Brain microvascular endothelial cell (primary cell): ENCODE data around the gene GJB1.

Experiments used
- DNase-seq: peaks from one replicate; pipeline ENCODE4 v3.0.0-alpha.2; 2020
- H3K27ac ChIP-seq: fragments of 250-450 bp; sonication (Bioruptor Pico); 2 replicates; pipeline ENCODE4 v1.5.1; 2020; ENCODE audit warnings: mild to moderate bottlenecking, moderate library complexity
- H3K27me3 ChIP-seq: fragments of 250-450 bp; sonication (Bioruptor Pico); replicated peaks from 2 replicates; pipeline ENCODE4 v1.5.1; 2020; ENCODE audit warnings: mild to moderate bottlenecking
- H3K36me3 ChIP-seq: fragments of 250-450 bp; sonication (Bioruptor Pico); replicated peaks from 2 replicates; pipeline ENCODE4 v1.5.1; 2020; ENCODE audit warnings: mild to moderate bottlenecking
- H3K4me3 ChIP-seq: 2 replicates; pipeline ENCODE4 v1.5.1; 2011; ENCODE audit warnings: low read depth, mild to moderate bottlenecking, control low read depth, low read length, moderate library complexity
- CTCF ChIP-seq: IDR thresholded peaks from 2 replicates; pipeline ENCODE4 v1.5.1; 2011; ENCODE audit warnings: low read depth, mild to moderate bottlenecking, moderate library complexity, low read length, control low read depth, inconsistent platforms; ENCODE audit errors: missing control alignments
- in situ Hi-C: cut with HindIII; loops from 2 replicates; pipeline ENCODE4 v1.10.0; 2017; ENCODE audit warnings: low sequenced_read_pairs, low pct_ligation_motif_present

The GJB1 gene

GRCh38 chrX:71184803-71185495 is 38.1 kb upstream of the GJB1 start:
- no peak for TF ChIP-seq CTCF
- Histone ChIP-seq H3K36me3 (no peaks in the 10 kb centered on the region), H3K4me3 (no peak overlapping the region), H3K27me3 (no peaks in the 10 kb centered on the region), H3K27ac (no peak overlapping the region)
- no peak for DNase-seq
- in situ Hi-C loops, result no loop called here

- TF ChIP-seq CTCF, result no peak
- Histone ChIP-seq H3K36me3 (no peaks in the 10 kb centered on the region), H3K4me3 (no peak overlapping the region), H3K27me3 (no peaks in the 10 kb centered on the region), H3K27ac (no peak overlapping the region)
- in situ Hi-C loops, result no loop called here
- no peak for DNase-seq
Measured at GRCh38 chrX:71191248-71191647, 31.8 kb upstream of the GJB1 start.

- no peak for DNase-seq
- in situ Hi-C loops, result no loop called here
- no peak for TF ChIP-seq CTCF
Measured at GRCh38 chrX:71195964-71196649, 26.9 kb upstream of the GJB1 start.

GRCh38 chrX:71198066-71198465 is 25.0 kb upstream of the GJB1 start:
- no peak overlapping the region for H3K27ac ChIP-seq
- no peak for DNase-seq
- TF ChIP-seq CTCF, result no peak
- in situ Hi-C loops, result no loop called here
- H3K4me3 ChIP-seq, result no peak overlapping the region
- H3K27me3 ChIP-seq, result no peaks in the 10 kb centered on the region
- H3K36me3 ChIP-seq, result no peaks in the 10 kb centered on the region

More at GRCh38 chrX:71195964-71196649, 26.9 kb upstream of the GJB1 start:
- no peaks in the 10 kb centered on the region for H3K27me3 ChIP-seq
- no peak overlapping the region for H3K4me3 ChIP-seq
- H3K36me3 ChIP-seq, result no peaks in the 10 kb centered on the region
- no peak overlapping the region for H3K27ac ChIP-seq

GRCh38 chrX:71199252-71200008 is 23.6 kb upstream of the GJB1 start:
- H3K36me3 ChIP-seq, result no peaks in the 10 kb centered on the region
- H3K27ac ChIP-seq, result no peak overlapping the region
- in situ Hi-C loops, result no loop called here
- no peak overlapping the region for H3K4me3 ChIP-seq
- no peak for DNase-seq
- no peaks in the 10 kb centered on the region for H3K27me3 ChIP-seq
- TF ChIP-seq CTCF, result no peak
